Measurements from ENCODE around the gene RAB31.

DNA sequence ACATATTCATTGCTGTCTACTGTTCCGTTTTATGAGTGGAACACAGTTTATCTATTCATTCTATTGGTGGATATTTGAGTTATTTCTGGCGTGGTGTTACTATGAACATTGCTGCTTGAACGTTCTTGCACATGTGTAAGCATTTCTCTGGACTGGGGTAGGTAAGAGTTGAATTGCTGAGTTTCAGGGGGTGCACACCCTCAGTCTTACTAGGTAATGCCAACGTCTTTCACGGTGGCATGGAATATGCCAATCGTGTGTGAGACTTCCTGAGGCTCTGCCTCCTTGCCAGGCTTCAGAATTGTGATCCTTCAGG, 121.3 kb downstream of the RAB31 start:
- TF ChIP-seq, protein P1, sequence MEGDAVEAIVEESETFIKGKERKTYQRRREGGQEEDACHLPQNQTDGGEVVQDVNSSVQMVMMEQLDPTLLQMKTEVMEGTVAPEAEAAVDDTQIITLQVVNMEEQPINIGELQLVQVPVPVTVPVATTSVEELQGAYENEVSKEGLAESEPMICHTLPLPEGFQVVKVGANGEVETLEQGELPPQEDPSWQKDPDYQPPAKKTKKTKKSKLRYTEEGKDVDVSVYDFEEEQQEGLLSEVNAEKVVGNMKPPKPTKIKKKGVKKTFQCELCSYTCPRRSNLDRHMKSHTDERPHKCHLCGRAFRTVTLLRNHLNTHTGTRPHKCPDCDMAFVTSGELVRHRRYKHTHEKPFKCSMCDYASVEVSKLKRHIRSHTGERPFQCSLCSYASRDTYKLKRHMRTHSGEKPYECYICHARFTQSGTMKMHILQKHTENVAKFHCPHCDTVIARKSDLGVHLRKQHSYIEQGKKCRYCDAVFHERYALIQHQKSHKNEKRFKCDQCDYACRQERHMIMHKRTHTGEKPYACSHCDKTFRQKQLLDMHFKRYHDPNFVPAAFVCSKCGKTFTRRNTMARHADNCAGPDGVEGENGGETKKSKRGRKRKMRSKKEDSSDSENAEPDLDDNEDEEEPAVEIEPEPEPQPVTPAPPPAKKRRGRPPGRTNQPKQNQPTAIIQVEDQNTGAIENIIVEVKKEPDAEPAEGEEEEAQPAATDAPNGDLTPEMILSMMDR (IDR thresholded peaks at IDR 0.05) = no peak
- TF ChIP-seq NFE2L1 (CRISPR knock-in tag; IDR thresholded peaks at IDR 0.05) (no peak), ZNF416 (CRISPR knock-in tag; IDR thresholded peaks at IDR 0.05) (no peak), ATF2 (CRISPR knock-in tag; IDR thresholded peaks at IDR 0.05; ENCODE audit: borderline replicate concordance, low read depth) (no peak), CREB1 (CRISPR knock-in tag; IDR thresholded peaks at IDR 0.05) (no peak)
- TF ChIP-seq, protein P2, sequence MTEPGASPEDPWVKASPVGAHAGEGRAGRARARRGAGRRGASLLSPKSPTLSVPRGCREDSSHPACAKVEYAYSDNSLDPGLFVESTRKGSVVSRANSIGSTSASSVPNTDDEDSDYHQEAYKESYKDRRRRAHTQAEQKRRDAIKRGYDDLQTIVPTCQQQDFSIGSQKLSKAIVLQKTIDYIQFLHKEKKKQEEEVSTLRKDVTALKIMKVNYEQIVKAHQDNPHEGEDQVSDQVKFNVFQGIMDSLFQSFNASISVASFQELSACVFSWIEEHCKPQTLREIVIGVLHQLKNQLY (CRISPR knock-in tag; IDR thresholded peaks at IDR 0.05) = no peak

Measured in WTC11 (cell line).